AG09319 (cell line): Measurements from ENCODE around the gene ZNF639.
"Not testable (repeated sequence)": the region's sequence is repeated elsewhere in the genome, so short reads cannot be mapped to it uniquely, and the experiment has no call there.

ENCODE experiments used
- DNase-seq: peaks from one replicate; pipeline ENCODE4 v3.0.0-alpha.2; 2010; ENCODE audit warnings: low read depth; ENCODE audit errors: extremely low read depth
- TF ChIP-seq, protein P1 (sequence below): IDR thresholded peaks from 2 replicates; pipeline ENCODE4 v1.5.1; 2011; ENCODE audit warnings: low read depth, mild to moderate bottlenecking, inconsistent platforms, low read length, moderate library complexity

The ZNF639 gene

GRCh38 chr3:179299999-179300613 lies 22.7 kb upstream of the ZNF639 start:
- no peak for DNase-seq
- TF ChIP-seq, protein P1, sequence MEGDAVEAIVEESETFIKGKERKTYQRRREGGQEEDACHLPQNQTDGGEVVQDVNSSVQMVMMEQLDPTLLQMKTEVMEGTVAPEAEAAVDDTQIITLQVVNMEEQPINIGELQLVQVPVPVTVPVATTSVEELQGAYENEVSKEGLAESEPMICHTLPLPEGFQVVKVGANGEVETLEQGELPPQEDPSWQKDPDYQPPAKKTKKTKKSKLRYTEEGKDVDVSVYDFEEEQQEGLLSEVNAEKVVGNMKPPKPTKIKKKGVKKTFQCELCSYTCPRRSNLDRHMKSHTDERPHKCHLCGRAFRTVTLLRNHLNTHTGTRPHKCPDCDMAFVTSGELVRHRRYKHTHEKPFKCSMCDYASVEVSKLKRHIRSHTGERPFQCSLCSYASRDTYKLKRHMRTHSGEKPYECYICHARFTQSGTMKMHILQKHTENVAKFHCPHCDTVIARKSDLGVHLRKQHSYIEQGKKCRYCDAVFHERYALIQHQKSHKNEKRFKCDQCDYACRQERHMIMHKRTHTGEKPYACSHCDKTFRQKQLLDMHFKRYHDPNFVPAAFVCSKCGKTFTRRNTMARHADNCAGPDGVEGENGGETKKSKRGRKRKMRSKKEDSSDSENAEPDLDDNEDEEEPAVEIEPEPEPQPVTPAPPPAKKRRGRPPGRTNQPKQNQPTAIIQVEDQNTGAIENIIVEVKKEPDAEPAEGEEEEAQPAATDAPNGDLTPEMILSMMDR = no peak

DNA sequence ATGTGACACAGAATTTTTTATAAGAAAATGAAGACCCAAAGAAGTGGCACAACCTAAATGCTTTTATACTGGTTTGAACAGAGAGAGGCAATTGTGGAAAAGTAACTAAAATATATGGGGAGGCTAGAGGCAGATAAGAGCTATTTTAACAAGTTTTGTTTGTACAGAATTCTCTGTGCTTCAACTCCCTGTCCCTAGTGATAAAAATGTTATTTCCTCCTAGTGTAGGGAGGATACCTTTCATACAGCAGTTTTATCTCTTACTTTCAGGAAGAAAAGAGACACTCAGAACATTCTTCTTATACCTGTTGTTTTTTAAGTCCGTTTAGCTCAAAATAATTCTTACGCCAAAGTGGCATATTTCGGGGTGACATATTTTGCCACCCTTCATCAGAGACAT lies 21.2 kb upstream of the ZNF639 start:
- TF ChIP-seq, protein P1 = no peak
- no peak for DNase-seq

- no peak for DNase-seq
- TF ChIP-seq, protein P1 = no peak
Measured at GRCh38 chr3:179302111-179302510, 20.7 kb upstream of the ZNF639 start.

DNA sequence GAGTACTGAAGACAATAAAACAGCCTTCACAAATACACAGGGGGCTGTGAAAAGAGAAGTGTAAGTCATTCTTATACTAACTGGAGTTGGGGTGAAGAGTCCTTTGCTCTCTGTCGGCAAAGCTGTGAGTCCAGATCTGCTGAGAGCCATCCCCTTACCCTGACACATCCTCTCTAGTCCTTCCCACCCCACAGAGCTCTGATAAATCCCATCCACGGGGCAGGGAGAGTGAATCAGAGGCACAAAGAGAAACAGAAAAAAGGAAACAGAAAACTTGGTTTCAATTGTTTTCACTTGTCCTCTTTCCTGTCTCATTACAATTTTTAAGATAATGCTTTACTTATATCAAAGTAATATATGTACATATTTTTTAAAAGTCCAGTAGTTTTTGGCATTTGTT lies 18.2 kb upstream of the ZNF639 start:
- TF ChIP-seq, protein P1 = no peak
- DNase-seq = no peak

DNA sequence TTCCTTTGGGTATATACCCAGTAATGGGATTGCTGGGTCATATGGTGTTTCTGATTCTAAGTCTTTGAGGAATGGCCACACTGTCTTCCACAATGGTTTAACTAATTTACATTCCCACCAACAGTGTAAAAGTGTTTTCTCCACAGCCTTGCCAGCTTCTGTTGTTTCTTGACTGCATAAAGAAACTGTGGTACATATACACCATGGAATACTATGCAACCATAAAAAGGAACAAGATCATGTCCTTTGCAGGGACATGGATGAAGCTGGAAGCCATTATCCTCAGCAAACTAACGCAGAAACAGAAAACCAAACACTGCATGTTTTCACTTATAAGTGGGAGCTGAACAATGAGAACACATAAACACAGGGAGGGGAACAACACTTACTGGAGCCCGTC lies 15.5 kb upstream of the ZNF639 start:
- DNase-seq = not testable (repeated sequence)

DNA sequence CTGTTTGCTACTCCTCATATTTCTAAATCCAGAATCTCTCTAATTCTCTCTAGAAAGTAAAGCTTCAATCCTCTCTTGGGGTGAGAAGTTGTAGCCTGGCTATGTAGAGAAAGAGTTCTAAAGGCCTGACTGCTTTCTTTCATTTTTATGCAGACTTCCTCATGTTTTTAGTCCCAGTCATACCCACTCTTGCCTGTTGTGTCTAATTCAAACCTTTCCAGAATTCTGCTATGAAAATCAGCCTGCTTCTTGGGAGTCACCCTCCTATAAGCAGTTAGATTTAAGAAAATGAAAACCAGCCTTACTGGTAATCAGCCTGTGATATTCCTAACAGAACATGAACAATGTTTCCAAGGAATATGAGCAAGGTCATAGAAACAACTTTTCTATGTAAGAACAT lies 14.8 kb upstream of the ZNF639 start:
- DNase-seq = no peak
- TF ChIP-seq, protein P1 = no peak

DNA sequence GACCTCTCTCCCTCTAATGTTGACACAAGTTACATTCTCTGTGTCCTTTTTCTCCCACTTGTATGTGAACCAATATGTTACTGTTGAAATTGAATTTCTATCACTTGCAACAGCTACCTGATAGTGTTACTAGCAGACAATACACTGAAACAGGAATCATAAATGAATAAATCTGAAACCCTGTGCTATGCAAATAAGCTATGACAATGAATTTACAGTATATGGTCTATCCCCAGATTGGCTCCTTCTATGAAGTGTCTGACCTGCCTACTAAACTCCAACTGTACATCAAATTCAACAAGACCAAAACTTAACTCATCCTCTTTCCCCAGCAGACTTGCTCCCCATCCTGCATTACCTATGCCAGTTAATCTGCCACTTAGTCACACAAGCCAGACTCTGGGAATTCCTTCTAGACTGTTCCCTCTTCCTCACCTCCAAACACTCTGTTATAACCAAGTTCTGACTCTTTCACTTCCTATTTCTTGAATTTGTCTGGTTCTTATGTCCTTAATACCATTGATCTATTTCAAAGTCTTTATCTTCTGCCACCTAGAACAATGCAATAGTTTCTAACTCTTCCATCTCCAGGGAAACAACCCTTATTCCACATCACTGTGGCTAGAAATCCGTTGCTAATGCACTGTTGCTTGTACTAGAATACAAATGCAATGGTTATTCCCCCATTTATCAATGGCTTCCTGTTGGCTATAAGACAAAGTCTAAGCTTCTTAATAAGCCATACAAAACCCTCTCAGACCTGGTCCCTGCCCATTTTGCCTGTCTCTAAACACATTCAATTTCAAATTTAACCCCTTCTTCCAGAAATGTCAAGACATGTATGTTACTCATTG lies 13.4 kb upstream of the ZNF639 start:
- DNase-seq = no peak

More for the DNA sequence above, 13.4 kb upstream of the ZNF639 start:
- TF ChIP-seq, protein P1 = no peak
